Measurements from ENCODE around the gene PLCB4. TPM values are rescaled to one million over a fixed set of nuclear protein-coding genes. Genes with fewer than 3 reads are reported as not detected.

Gene PLCB4
- total RNA-seq, 1 experiment from 2014 or later: 12.6 TPM

DNA sequence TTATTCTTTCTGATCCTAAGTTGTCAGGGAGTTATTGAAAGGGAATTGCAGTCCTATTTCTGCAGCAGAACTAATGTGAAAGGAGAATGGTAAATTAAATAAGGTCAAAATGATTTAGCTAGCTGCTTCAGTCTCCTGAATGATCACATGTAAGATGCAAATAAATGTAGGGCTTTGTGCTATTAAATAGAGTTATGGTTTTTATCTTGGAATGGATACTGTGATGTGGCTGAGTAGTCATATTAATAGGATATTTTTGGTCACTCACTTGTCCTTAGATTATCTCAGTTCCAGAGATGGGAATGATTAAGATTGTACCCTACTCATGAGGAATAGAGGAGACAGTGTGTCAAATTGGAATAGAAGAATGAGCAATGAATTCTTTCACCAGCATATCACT lies 129.6 kb downstream of the PLCB4 start:
- Mint-ChIP-seq H3K4me1 (peaks cover 27% of the 10 kb centered on the region), H3K36me3 (no peaks in the 10 kb centered on the region), H3K27ac (no peak overlapping the region), H3K9me3 (no peaks in the 10 kb centered on the region), H3K27me3 (ENCODE audit: low read depth) (no peaks in the 10 kb centered on the region), H3K4me3 (no peak overlapping the region)
- CTCF ChIA-PET: no interaction called here
- POLR2A ChIA-PET: no interaction called here
- DNase-seq (ENCODE audit: low spot score) (no peak), ATAC-seq (no peak)
- TF ChIP-seq RORB (CRISPR knock-in tag; IDR thresholded peaks at IDR 0.05): no peak
- TF ChIP-seq ZSCAN18 (CRISPR knock-in tag; IDR thresholded peaks at IDR 0.05): no peak
- no peak for TF ChIP-seq E2F5 (CRISPR knock-in tag; IDR thresholded peaks at IDR 0.05)
- no peak for TF ChIP-seq TEAD1 (CRISPR knock-in tag; IDR thresholded peaks at IDR 0.05)
- TF ChIP-seq, protein P1, sequence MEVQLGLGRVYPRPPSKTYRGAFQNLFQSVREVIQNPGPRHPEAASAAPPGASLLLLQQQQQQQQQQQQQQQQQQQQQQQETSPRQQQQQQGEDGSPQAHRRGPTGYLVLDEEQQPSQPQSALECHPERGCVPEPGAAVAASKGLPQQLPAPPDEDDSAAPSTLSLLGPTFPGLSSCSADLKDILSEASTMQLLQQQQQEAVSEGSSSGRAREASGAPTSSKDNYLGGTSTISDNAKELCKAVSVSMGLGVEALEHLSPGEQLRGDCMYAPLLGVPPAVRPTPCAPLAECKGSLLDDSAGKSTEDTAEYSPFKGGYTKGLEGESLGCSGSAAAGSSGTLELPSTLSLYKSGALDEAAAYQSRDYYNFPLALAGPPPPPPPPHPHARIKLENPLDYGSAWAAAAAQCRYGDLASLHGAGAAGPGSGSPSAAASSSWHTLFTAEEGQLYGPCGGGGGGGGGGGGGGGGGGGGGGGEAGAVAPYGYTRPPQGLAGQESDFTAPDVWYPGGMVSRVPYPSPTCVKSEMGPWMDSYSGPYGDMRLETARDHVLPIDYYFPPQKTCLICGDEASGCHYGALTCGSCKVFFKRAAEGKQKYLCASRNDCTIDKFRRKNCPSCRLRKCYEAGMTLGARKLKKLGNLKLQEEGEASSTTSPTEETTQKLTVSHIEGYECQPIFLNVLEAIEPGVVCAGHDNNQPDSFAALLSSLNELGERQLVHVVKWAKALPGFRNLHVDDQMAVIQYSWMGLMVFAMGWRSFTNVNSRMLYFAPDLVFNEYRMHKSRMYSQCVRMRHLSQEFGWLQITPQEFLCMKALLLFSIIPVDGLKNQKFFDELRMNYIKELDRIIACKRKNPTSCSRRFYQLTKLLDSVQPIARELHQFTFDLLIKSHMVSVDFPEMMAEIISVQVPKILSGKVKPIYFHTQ (CRISPR knock-in tag; IDR thresholded peaks at IDR 0.05): no peak
- TF ChIP-seq GTF2I (CRISPR knock-in tag; conservative IDR thresholded peaks at IDR 0.05): no peak
- TF ChIP-seq FOXP1 (CRISPR knock-in tag; IDR thresholded peaks at IDR 0.05; ENCODE audit: borderline replicate concordance): no peak
- TF ChIP-seq NFYB (CRISPR knock-in tag; conservative IDR thresholded peaks at IDR 0.05; ENCODE audit: low read depth): no peak
- TF ChIP-seq, protein P2, sequence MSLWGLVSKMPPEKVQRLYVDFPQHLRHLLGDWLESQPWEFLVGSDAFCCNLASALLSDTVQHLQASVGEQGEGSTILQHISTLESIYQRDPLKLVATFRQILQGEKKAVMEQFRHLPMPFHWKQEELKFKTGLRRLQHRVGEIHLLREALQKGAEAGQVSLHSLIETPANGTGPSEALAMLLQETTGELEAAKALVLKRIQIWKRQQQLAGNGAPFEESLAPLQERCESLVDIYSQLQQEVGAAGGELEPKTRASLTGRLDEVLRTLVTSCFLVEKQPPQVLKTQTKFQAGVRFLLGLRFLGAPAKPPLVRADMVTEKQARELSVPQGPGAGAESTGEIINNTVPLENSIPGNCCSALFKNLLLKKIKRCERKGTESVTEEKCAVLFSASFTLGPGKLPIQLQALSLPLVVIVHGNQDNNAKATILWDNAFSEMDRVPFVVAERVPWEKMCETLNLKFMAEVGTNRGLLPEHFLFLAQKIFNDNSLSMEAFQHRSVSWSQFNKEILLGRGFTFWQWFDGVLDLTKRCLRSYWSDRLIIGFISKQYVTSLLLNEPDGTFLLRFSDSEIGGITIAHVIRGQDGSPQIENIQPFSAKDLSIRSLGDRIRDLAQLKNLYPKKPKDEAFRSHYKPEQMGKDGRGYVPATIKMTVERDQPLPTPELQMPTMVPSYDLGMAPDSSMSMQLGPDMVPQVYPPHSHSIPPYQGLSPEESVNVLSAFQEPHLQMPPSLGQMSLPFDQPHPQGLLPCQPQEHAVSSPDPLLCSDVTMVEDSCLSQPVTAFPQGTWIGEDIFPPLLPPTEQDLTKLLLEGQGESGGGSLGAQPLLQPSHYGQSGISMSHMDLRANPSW (CRISPR knock-in tag; conservative IDR thresholded peaks at IDR 0.05; ENCODE audit: low read depth): no peak
- TF ChIP-seq ZNF396 (CRISPR knock-in tag; IDR thresholded peaks at IDR 0.05; ENCODE audit: borderline replicate concordance): no peak
- TF ChIP-seq E2F4 (CRISPR knock-in tag; IDR thresholded peaks at IDR 0.05; ENCODE audit: borderline replicate concordance, low read depth): no peak
- no peak for TF ChIP-seq USF1 (CRISPR knock-in tag; IDR thresholded peaks at IDR 0.05)
- no peak for TF ChIP-seq JAZF1 (CRISPR knock-in tag; IDR thresholded peaks at IDR 0.05)
- no peak for TF ChIP-seq SP1 (CRISPR knock-in tag; conservative IDR thresholded peaks at IDR 0.05)
- no peak for TF ChIP-seq HMGXB4 (CRISPR knock-in tag; IDR thresholded peaks at IDR 0.05)
- no peak for TF ChIP-seq ZNF532 (CRISPR knock-in tag; IDR thresholded peaks at IDR 0.05; ENCODE audit: borderline replicate concordance)
- TF ChIP-seq ATF6 (CRISPR knock-in tag; IDR thresholded peaks at IDR 0.05): no peak
- no peak for TF ChIP-seq ZNF138 (CRISPR knock-in tag; conservative IDR thresholded peaks at IDR 0.05)
- no peak for TF ChIP-seq ZBTB21 (CRISPR knock-in tag; IDR thresholded peaks at IDR 0.05; ENCODE audit: borderline replicate concordance)

Measured in WTC11 (cell line).